CD14-positive monocyte (primary cell): ENCODE data around the gene CLIC3. TPM values are rescaled to one million over a fixed set of nuclear protein-coding genes. Genes with fewer than 3 reads are reported as not detected.

Experiments
- DNase-seq, 3 donors: peaks; one replicate each; pipeline ENCODE4 v3.0.0-alpha.2; 2011 to 2022
- H2AFZ ChIP-seq: 2 replicates; pipeline ENCODE4 v1.6.0; 2012; ENCODE audit warnings: mild to moderate bottlenecking, low read depth, low read length, inconsistent platforms; ENCODE audit not compliant: insufficient read depth, poor library complexity, severe bottlenecking
- H3K27ac ChIP-seq, 2 donors: 1 replicate in 1 of 2; 2 replicates in 1 of 2; pipeline ENCODE4 v1.5.1; 2012 to 2013; ENCODE audit warnings: low read length in 2 of 2, control low read depth in 1 of 2, inconsistent platforms in 1 of 2, low read depth in 1 of 2, mild to moderate bottlenecking in 1 of 2
- H3K27me3 ChIP-seq, 2 donors: one replicate each; pipeline versions ENCODE4 v1.6.0 to v1.6.1; 2011 to 2013; ENCODE audit warnings: low read length in 2 of 2; ENCODE audit not compliant: control insufficient read depth in 2 of 2, insufficient read depth in 2 of 2
- H3K36me3 ChIP-seq, 2 donors: replicated peaks in 1 of 2; 1 replicate in 1 of 2; 2 replicates in 1 of 2; pipeline versions ENCODE4 v1.5.1 to v1.6.1; 2012 to 2013; ENCODE audit warnings: low read length in 2 of 2, control low read depth in 1 of 2, inconsistent platforms in 1 of 2, mild to moderate bottlenecking in 1 of 2; ENCODE audit not compliant: insufficient read depth in 2 of 2, control insufficient read depth in 1 of 2
- H3K4me1 ChIP-seq, 2 donors: 1 replicate in 1 of 2; 2 replicates in 1 of 2; pipeline versions ENCODE4 v1.5.1 to v1.6.1; 2012 to 2013; ENCODE audit warnings: low read length in 2 of 2, control low read depth in 1 of 2, inconsistent platforms in 1 of 2, mild to moderate bottlenecking in 1 of 2, moderate library complexity in 1 of 2; ENCODE audit not compliant: insufficient read depth in 2 of 2, control insufficient read depth in 1 of 2
- H3K4me2 ChIP-seq: replicated peaks from 2 replicates; pipeline ENCODE3; 2012; ENCODE audit warnings: low read length, moderate library complexity, mild to moderate bottlenecking; ENCODE audit not compliant: poor library complexity, severe bottlenecking; ENCODE audit errors: extremely low read depth
- H3K4me3 ChIP-seq, 3 experiments: fragments of 200-600 bp in 1 of 3; sonication (generic) in 1 of 3; replicated peaks in 1 of 3; 1 replicate in 2 of 3; 2 replicates in 1 of 3; pipeline ENCODE4 v1.5.1; 2011 to 2013; ENCODE audit warnings: low read length in 3 of 3, mild to moderate bottlenecking in 3 of 3, control low read depth in 2 of 3, low read depth in 2 of 3, inconsistent platforms in 1 of 3, moderate library complexity in 1 of 3
- H3K79me2 ChIP-seq: 2 replicates; pipeline ENCODE4 v1.6.0; 2012; ENCODE audit warnings: mild to moderate bottlenecking, control low read depth, inconsistent platforms, low read length, moderate library complexity; ENCODE audit not compliant: insufficient read depth
- H3K9ac ChIP-seq: 2 replicates; pipeline ENCODE4 v1.6.0; 2017; ENCODE audit warnings: low read length, mild to moderate bottlenecking; ENCODE audit not compliant: insufficient read depth, poor library complexity, severe bottlenecking
- H3K9me3 ChIP-seq, 2 donors: replicated peaks in 1 of 2; 1 replicate in 1 of 2; 2 replicates in 1 of 2; pipeline versions ENCODE4 v1.5.1 to v1.6.1; 2012 to 2013; ENCODE audit warnings: low read length in 2 of 2, control low read depth in 1 of 2; ENCODE audit not compliant: control insufficient read depth in 1 of 2, insufficient read depth in 1 of 2
- H4K20me1 ChIP-seq: 2 replicates; pipeline ENCODE4 v1.6.0; 2012; ENCODE audit warnings: mild to moderate bottlenecking, low read length, control low read depth, moderate library complexity; ENCODE audit not compliant: insufficient read depth
- H3K27ac Mint-ChIP-seq, 7 donors: one replicate each; pipeline ENCODE4 v1.8.0; 2020; ENCODE audit warnings: mild to moderate bottlenecking in 7 of 7, mixed read lengths in 7 of 7, moderate library complexity in 6 of 7, inconsistent platforms in 2 of 7
- H3K27me3 Mint-ChIP-seq, 3 donors: one replicate each; pipeline ENCODE4 v1.8.0; 2021 to 2022; ENCODE audit warnings: low read depth in 3 of 3, mild to moderate bottlenecking in 3 of 3, mixed read lengths in 3 of 3, moderate library complexity in 3 of 3, inconsistent platforms in 1 of 3
- H3K36me3 Mint-ChIP-seq, 2 donors: one replicate each; pipeline ENCODE4 v1.8.0; 2020; ENCODE audit warnings: mixed read lengths in 2 of 2, inconsistent platforms in 1 of 2, mild to moderate bottlenecking in 1 of 2
- H3K4me1 Mint-ChIP-seq: one replicate; pipeline ENCODE4 v1.8.0; 2020; ENCODE audit warnings: mild to moderate bottlenecking, mixed read lengths
- H3K4me3 Mint-ChIP-seq, 2 donors: one replicate each; pipeline ENCODE4 v1.8.0; 2020; ENCODE audit warnings: mild to moderate bottlenecking in 2 of 2, mixed read lengths in 2 of 2, moderate library complexity in 1 of 2
- H3K9me3 Mint-ChIP-seq, 7 donors: one replicate each; pipeline ENCODE4 v1.8.0; 2020 to 2022; ENCODE audit warnings: mixed read lengths in 7 of 7, mild to moderate bottlenecking in 6 of 7, moderate library complexity in 6 of 7, inconsistent platforms in 2 of 7
- CTCF ChIP-seq: fragments of 200-600 bp; IDR thresholded peaks from one replicate; pipeline ENCODE4 v1.8.0; 2022; ENCODE audit warnings: antibody characterized with exemption, mild to moderate bottlenecking
- WGBS: methylation state at CpG from one replicate; pipeline ENCODE4 v1.1.5; 2013; ENCODE audit warnings: missing lambda C conversion rate; ENCODE audit not compliant: insufficient coverage; 5-methylcytosine and 5-hydroxymethylcytosine counted together
- intact Hi-C, 2 donors: fragments of 100-400 bp; cut with micrococcal nuclease; formaldehyde crosslinking; loops; one replicate each; pipeline versions ENCODE4 v1.15.0 to v1.15.1; 2023
- polyA plus RNA-seq, 3 donors: library from polyadenylated mRNA; depleted of rRNA in 1 of 3; unstranded in 2 of 3; stranded (reverse) in 1 of 3; fragments of 300-500 nt in 2 of 3; fragments of >200 nt in 1 of 3; fragmentation: Illumina TruSeq in 2 of 3; gene quantifications; 1 replicate in 2 of 3; 2 replicates in 1 of 3; pipeline ENCODE4 v1.2.3, GENCODE V29; 2012 to 2021

The CLIC3 gene
- polyA plus RNA-seq, 3 donors: 0.29 to 0.51 TPM; not detected in 1

GRCh38 chr9:136977649-136978072 lies 18.7 kb downstream of the CLIC3 start:
- H3K9me3 ChIP-seq: no peaks in the 10 kb centered on the region
- peak overlapping the region in 1 of 3 experiments; percentile 67 for H3K4me3 ChIP-seq
- peaks cover 22 to 35% of the 10 kb centered on the region in 2 donors for H3K4me1 ChIP-seq
- 43% methylated on average over 31 of the region's 33 CpGs for WGBS
- intact Hi-C loops: no loop called here
- H3K36me3 Mint-ChIP-seq: no peaks in the 10 kb centered on the region
- TF ChIP-seq CTCF: no peak
- peak overlapping the region; percentile 78 for H3K4me2 ChIP-seq
- H3K27me3 Mint-ChIP-seq: peaks cover 17 to 54% (median 22%) of the 10 kb centered on the region in 3 donors
- H3K27ac Mint-ChIP-seq: no peak overlapping the region
- peaks cover 19% of the 10 kb centered on the region for H3K4me1 Mint-ChIP-seq
- no peaks in the 10 kb centered on the region for H4K20me1 ChIP-seq
- no peaks in the 10 kb centered on the region for H3K79me2 ChIP-seq
- peaks cover 0 to 20% of the 10 kb centered on the region in 2 donors for H3K27me3 ChIP-seq
- peak overlapping the region; percentile 61 for H2AFZ ChIP-seq
- no peak overlapping the region for H3K9ac ChIP-seq
- peak overlapping the region; percentile 9 to 70 for H3K4me3 Mint-ChIP-seq
- no peak for DNase-seq
- H3K9me3 Mint-ChIP-seq: peaks cover 0 to 2% (median 0%) of the 10 kb centered on the region in 7 donors
- H3K27ac ChIP-seq: no peak overlapping the region
- no peaks in the 10 kb centered on the region for H3K36me3 ChIP-seq

GRCh38 chr9:136977223-136977622 lies 19.1 kb downstream of the CLIC3 start, which contains the start of gene PTGDS:
Gene PTGDS, plus strand, starts transcription at chr9:136977504. Its CDS starts 75 bp downstream, at chr9:136977579.
- Mint-ChIP-seq H3K4me3 (peak within 1 kb of the TSS; percentile 9 to 70), H3K36me3 (no peaks in the 10 kb centered on the region), H3K9me3 (peaks cover 0 to 2% (median 0%) of the 10 kb centered on the region in 7 donors), H3K4me1 (peaks cover 19% of the 10 kb centered on the region), H3K27ac (peak within 1 kb of the TSS in 1 of 7 donors; percentile 10), H3K27me3 (peaks cover 17 to 53% (median 21%) of the 10 kb centered on the region in 3 donors)
- intact Hi-C loops: no loop called here
- H3K9me3 ChIP-seq: no peaks in the 10 kb centered on the region
- peak within 1 kb of the TSS; percentile 78 for H3K4me2 ChIP-seq
- 36% methylated on average over 7 of the region's 10 CpGs for WGBS
- TF ChIP-seq CTCF: no peak
- no peaks in the 10 kb centered on the region for H3K79me2 ChIP-seq
- no peak within 1 kb of the TSS for H3K9ac ChIP-seq
- peaks cover 0 to 20% of the 10 kb centered on the region in 2 donors for H3K27me3 ChIP-seq
- no peak within 1 kb of the TSS for H3K27ac ChIP-seq
- H2AFZ ChIP-seq: peak within 1 kb of the TSS; percentile 61
- no peak for DNase-seq
- peak within 1 kb of the TSS in 1 of 3 experiments; percentile 67 for H3K4me3 ChIP-seq
- no peaks in the 10 kb centered on the region for H3K36me3 ChIP-seq
- H4K20me1 ChIP-seq: no peaks in the 10 kb centered on the region
- peaks cover 22 to 35% of the 10 kb centered on the region in 2 donors for H3K4me1 ChIP-seq
